NCI-H524 (cell line): ENCODE results near the gene CDH4.

ENCODE experiments used
- DNase-seq, 2 experiments: peaks; one replicate each; lab custom pipeline; 2025; lab: John Stamatoyannopoulos, UW

Gene CDH4

GRCh38 chr20:61866165-61866564 lies 614.1 kb downstream of the CDH4 start:
- DNase-seq = no peak

GRCh38 chr20:61868006-61868405 lies 615.9 kb downstream of the CDH4 start:
- no peak for DNase-seq

GRCh38 chr20:61868466-61869090 lies 616.5 kb downstream of the CDH4 start:
- DNase-seq = no peak

- no peak for DNase-seq
These were observed 617.9 kb downstream of the CDH4 start for GRCh38 chr20:61869750-61870507.

- DNase-seq = no peak
These were observed 619.1 kb downstream of the CDH4 start for GRCh38 chr20:61871160-61871559.

GRCh38 chr20:61871913-61872312 lies 619.9 kb downstream of the CDH4 start:
- no peak for DNase-seq

GRCh38 chr20:61872371-61872900 lies 620.4 kb downstream of the CDH4 start:
- no peak for DNase-seq

GRCh38 chr20:61873651-61874420 lies 621.8 kb downstream of the CDH4 start:
- no peak for DNase-seq

GRCh38 chr20:61874421-61875068 lies 622.5 kb downstream of the CDH4 start:
- DNase-seq = peak in 1 of 2 experiments; percentile 46

- peak in 1 of 2 experiments; percentile 17 for DNase-seq
These were observed 623.3 kb downstream of the CDH4 start for GRCh38 chr20:61875221-61875885.

- DNase-seq = no peak
These were observed 623.9 kb downstream of the CDH4 start for GRCh38 chr20:61875996-61876395.

GRCh38 chr20:61876952-61877728 lies 625.1 kb downstream of the CDH4 start:
- DNase-seq = no peak

GRCh38 chr20:61877776-61878477 lies 625.9 kb downstream of the CDH4 start:
- DNase-seq = no peak

GRCh38 chr20:61878478-61879302 lies 626.6 kb downstream of the CDH4 start:
- no peak for DNase-seq

- peak; percentile 46 to 79 for DNase-seq
These were observed 627.2 kb downstream of the CDH4 start for GRCh38 chr20:61879303-61879620.

GRCh38 chr20:61879694-61880093 lies 627.6 kb downstream of the CDH4 start:
- no peak for DNase-seq

- DNase-seq = no peak
These were observed 628.6 kb downstream of the CDH4 start for GRCh38 chr20:61880706-61881105.

GRCh38 chr20:61881416-61881815 lies 629.4 kb downstream of the CDH4 start:
- no peak for DNase-seq

GRCh38 chr20:61881861-61882260 lies 629.8 kb downstream of the CDH4 start:
- no peak for DNase-seq
